Gastroesophageal sphincter (tissue), 3 donors: ENCODE results near the gene CDH22.

Experiments
- CTCF ChIP-seq, 4 experiments: fragments of 200-600 bp in 2 of 4; fragments of 450-650 bp in 2 of 4; sonication (generic) in 1 of 4; IDR thresholded peaks; one replicate each; pipeline ENCODE4 v1.5.1; 2017 to 2019; ENCODE audit warnings: antibody characterized with exemption in 4 of 4, mild to moderate bottlenecking in 2 of 4, moderate library complexity in 2 of 4
- EP300 ChIP-seq: sonication (generic); formaldehyde crosslinking; IDR thresholded peaks from one replicate; pipeline ENCODE4 v1.6.1; 2017; ENCODE audit warnings: antibody characterized with exemption, mild to moderate bottlenecking
- POLR2A ChIP-seq, 2 donors: fragments of 450-650 bp; IDR thresholded peaks; one replicate each; pipeline ENCODE4 v1.6.1; 2017; ENCODE audit warnings: antibody characterized with exemption in 2 of 2, mild to moderate bottlenecking in 2 of 2, moderate library complexity in 1 of 2

- no peak for TF ChIP-seq CTCF (IDR thresholded peaks at IDR 0.05)
- no peak for TF ChIP-seq POLR2A (IDR thresholded peaks at IDR 0.05)
- no peak for TF ChIP-seq EP300
Measured at GRCh38 chr20:46332373-46333160, 24.3 kb upstream of the CDH22 start.
